ACHN (cell line): ENCODE measurements around the gene UGT1A4.

Experiments
- DNase-seq: peaks from one replicate; pipeline ENCODE4 v3.0.0-alpha.2; 2015
- in situ Hi-C: cut with HindIII; loops from 2 replicates; pipeline ENCODE4 v1.10.0; 2017; ENCODE audit warnings: low sequenced_read_pairs, low pct_ligation_motif_present, low pct_unique_long_range_greater_than_20kb

UGT1A4 gene

DNA sequence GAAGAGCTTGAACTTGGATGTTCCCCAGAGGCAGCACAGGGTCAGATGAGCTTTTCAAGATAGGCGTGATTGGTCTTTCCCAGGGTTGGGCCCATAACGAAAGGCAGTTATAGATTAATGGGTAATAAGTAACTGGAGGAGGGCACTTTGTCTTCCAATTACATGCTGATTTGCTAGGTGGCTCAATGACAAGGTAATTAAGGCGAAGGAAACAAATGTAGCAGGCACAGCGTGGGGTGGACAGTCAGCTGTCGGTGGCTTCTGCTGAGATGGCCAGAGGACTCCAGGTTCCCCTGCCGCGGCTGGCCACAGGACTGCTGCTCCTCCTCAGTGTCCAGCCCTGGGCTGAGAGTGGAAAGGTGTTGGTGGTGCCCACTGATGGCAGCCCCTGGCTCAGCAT, at the start of gene UGT1A4:
Gene UGT1A4, plus strand, starts transcription at position 185 of the 400 bp plus-strand sequence. Its CDS starts 85 bp downstream, at position 270.
- DNase-seq = no peak
- in situ Hi-C loops = no loop called here

DNA sequence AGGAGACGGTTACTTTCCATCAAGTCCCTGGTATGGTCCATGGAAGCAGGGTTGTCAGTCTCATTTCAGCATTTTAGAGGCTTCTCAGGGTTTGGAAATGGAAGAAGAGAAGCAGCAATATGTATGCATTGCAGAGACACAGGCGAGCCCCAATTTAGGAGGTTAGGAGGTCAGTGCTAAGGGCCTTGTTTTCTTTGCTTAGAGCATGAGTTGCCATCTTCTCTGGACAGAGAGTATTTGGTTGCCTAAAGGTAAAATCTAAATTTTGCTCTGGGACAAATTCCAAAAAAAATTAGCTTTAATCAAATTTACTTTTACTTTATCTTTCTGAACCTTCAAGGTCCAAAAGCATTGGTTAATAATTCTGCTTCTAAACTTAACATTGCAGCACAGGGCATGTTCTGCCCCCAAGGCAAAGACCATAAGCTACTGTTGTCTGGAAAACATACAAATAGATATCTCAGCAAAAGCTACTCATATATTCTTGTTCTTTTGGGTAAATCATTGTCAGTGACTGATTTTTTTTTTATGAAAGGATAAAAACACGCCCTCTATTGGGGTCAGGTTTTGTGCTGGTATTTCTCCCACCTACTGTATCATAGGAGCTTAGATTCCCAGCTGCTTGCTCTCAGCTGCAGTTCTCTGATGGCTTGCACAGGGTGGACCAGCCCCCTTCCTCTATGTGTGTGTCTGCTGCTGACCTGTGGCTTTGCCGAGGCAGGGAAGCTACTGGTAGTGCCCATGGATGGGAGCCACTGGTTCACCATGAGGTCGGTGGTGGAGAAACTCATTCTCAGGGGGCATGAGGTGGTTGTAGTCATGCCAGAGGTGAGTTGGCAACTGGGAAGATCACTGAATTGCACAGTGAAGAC, 47.0 kb upstream of the UGT1A4 start, which contains the start of gene UGT1A9:
Gene UGT1A9, plus strand, starts transcription at position 609 of the 872 bp plus-strand sequence. Its CDS starts 37 bp downstream, at position 646.
- in situ Hi-C loops = no loop called here
- no peak for DNase-seq

DNA sequence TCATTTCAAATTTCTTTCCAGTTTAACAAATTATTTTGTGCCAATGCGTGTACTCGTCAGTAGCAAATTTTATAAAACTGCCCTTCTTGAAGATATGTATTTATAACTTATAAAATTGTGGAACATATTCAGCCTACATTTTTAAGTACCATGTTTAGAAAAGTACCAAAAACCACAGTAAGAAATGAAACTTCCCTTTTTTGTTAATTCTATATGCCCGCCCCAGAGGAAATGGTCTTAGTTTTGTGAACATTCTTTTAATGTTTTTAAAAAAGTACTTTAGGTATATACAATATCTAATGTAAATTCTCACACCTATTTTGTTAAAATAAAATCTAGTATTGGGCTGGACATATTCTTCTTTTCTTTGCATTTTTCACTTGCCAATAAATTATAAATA, 45.6 kb upstream of the UGT1A4 start:
- in situ Hi-C loops = no loop called here

GRCh38 chr2:233673896-233674295, 44.6 kb upstream of the UGT1A4 start:
- DNase-seq = no peak
- in situ Hi-C loops = no loop called here

More for the DNA sequence above, 45.6 kb upstream of the UGT1A4 start:
- no peak for DNase-seq

GRCh38 chr2:233674314-233674713, 44.2 kb upstream of the UGT1A4 start:
- DNase-seq = no peak
- in situ Hi-C loops = no loop called here

- in situ Hi-C loops = no loop called here
- no peak for DNase-seq
These were observed 43.5 kb upstream of the UGT1A4 start for GRCh38 chr2:233674995-233675394.

DNA sequence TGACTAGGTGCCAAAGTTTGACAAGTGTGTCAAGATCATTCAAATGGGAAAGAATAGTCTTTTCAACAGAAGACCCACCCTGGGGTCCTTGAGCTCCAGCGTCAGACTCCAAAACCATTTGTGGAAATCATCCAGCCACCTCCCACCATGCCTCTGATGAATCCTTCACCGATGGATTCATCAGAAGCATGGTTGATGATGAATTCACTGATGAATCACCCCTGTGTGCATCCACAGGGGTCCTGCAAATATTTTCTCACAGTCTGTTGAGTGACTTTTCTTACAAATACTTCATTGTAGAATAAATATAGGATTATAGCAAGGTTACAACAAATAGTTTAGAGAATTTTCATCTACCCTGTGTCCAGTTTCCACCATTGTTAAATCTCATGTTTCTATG, 42.5 kb upstream of the UGT1A4 start:
- in situ Hi-C loops = no loop called here
- no peak for DNase-seq

DNA sequence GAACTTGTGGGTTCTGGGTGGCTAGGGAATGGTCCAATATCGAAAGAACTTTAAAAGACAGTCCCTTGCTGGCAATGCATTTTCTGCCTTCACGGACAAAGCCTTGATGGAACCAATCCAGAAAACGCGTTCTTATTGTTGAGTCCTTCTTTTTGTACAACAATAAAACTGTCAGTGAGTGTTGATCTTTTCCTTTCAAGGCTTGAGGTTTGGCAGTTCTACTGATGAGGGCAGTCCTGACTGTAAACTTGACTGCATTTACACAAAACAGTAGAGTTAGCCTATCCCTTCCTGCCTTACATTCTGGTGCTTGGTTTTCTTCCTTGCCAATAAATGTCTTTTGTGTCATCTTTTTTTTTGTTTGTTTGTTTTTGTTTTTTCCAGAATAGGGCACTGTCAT, 39.3 kb upstream of the UGT1A4 start:
- no peak for DNase-seq
- in situ Hi-C loops = no loop called here

- in situ Hi-C loops = no loop called here
- no peak for DNase-seq
These were observed 38.0 kb upstream of the UGT1A4 start for GRCh38 chr2:233680361-233681045.

GRCh38 chr2:233681521-233682099, 36.9 kb upstream of the UGT1A4 start, which contains the start of gene UGT1A7:
UGT1A7 (plus strand) TSS chr2:233681901; CDS start chr2:233681938, 37 bp downstream.
- no peak for DNase-seq
- in situ Hi-C loops = no loop called here

GRCh38 chr2:233684640-233685039, 33.9 kb upstream of the UGT1A4 start:
- no peak for DNase-seq
- in situ Hi-C loops = no loop called here

- in situ Hi-C loops = no loop called here
- no peak for DNase-seq
These were observed 31.6 kb upstream of the UGT1A4 start for GRCh38 chr2:233686928-233687327.

- in situ Hi-C loops = no loop called here
These were observed 30.2 kb upstream of the UGT1A4 start for GRCh38 chr2:233688341-233688740.

DNA sequence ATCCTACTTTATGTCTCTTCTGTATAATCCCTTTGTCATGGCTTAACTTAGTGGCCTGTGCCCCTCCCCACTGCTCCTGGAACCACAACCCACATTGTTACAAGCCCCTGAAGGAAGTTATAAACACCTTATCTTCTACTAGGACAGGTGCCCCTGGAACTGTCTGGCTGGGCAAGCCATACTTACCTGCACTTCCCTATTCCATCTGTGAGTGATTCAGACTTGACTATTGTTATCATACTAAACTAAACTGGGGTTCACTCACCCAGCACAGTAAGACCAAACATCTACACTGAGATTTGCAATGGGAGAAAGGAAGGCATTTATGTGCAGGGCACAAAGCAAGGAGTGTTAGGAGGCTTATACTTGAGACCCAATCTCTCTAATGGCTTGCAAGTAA, 29.5 kb upstream of the UGT1A4 start:
- in situ Hi-C loops = no loop called here
- DNase-seq = no peak

More at GRCh38 chr2:233688341-233688740, 30.2 kb upstream of the UGT1A4 start:
- no peak for DNase-seq

DNA sequence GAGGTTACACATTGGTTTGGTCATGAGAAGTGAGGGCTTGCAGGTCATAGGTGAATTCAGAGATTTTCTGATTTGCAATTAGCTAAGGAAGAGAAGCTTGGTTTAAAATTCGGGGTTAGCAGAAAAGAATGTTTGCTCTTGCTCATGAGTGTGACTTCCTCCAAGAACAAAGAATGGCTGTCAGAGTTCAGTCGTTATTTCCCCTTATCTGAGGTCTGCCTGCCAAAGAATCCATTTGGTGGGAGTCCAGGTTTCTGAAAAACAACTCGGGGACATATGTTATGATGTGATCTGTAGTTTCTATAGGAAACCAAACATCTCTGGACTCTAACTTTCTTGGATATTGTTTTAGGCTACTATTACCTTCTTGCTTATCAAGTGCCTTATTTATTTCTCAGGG, 29.0 kb upstream of the UGT1A4 start:
- in situ Hi-C loops = no loop called here
- DNase-seq = no peak

- in situ Hi-C loops = no loop called here
- no peak for DNase-seq
These were observed 28.1 kb upstream of the UGT1A4 start for GRCh38 chr2:233690444-233690843.

GRCh38 chr2:233691443-233692433, 26.8 kb upstream of the UGT1A4 start:
- DNase-seq = no peak
- in situ Hi-C loops = no loop called here

DNA sequence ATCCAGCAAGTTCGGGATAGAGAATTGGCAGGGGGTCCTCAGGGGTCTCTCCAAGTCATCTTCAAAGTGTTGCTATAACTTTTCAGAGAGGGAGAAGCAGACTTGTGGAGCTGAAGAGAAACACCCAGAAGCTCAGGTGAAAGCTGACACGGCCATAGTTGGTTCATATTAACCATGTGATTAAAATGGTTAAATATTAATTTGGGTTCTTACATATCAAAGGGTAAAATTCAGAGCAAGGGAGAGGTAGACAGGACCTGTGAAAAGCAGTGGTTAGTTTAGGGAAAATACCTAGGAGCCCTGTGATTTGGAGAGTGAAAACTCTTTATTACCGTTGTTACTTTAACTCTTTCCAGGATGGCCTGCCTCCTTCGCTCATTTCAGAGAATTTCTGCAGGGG, 25.9 kb upstream of the UGT1A4 start, which contains the start of gene UGT1A6:
Gene UGT1A6, plus strand, starts transcription at position 243 of the 400 bp plus-strand sequence. Its CDS starts 115 bp downstream, at position 358.
- in situ Hi-C loops = no loop called here
- no peak for DNase-seq
